BJ (cell line): ENCODE measurements around the gene BICD2. TPM values are rescaled to one million over a fixed set of nuclear protein-coding genes. Genes with fewer than 3 reads are reported as not detected.

Source experiments
- CTCF ChIA-PET: fragments of 350-600 bp; formaldehyde crosslinking; extraction: SDS; loops from one replicate; lab custom pipeline; 2021; ENCODE audit warnings: antibody characterized with exemption, inconsistent platforms; lab: Yijun Ruan, JAX
- POLR2A ChIA-PET: fragments of 300-600 bp; sonication (Branson Sonifier 250); formaldehyde crosslinking; extraction: SDS; loops from one replicate; lab custom pipeline; 2021; ENCODE audit warnings: antibody characterized with exemption; lab: Charles Lee
- DNase-seq: peaks from one replicate; pipeline ENCODE4 v3.0.0-alpha.2; 2011; ENCODE audit warnings: low read depth
- H3K27me3 ChIP-seq: 2 replicates; pipeline ENCODE4 v1.6.0; 2011; ENCODE audit warnings: low read length; ENCODE audit not compliant: control insufficient read depth, insufficient read depth
- H3K36me3 ChIP-seq: 2 replicates; pipeline ENCODE4 v1.5.1; 2011; ENCODE audit warnings: low read length; ENCODE audit not compliant: control insufficient read depth, insufficient read depth
- H3K4me3 ChIP-seq: 2 replicates; pipeline ENCODE4 v1.5.1; 2011; ENCODE audit warnings: low read depth, mild to moderate bottlenecking, control low read depth, low read length
- polyA plus RNA-seq: library from polyadenylated mRNA; depleted of rRNA; stranded (reverse); fragments of >200 nt; gene quantifications from 2 replicates; pipeline ENCODE4 v1.2.3, GENCODE V29; 2011
- TF ChIP-seq, protein P1 (sequence below): IDR thresholded peaks from 2 replicates; pipeline ENCODE4 v1.5.1; 2011; ENCODE audit warnings: low read depth, mild to moderate bottlenecking, control low read depth, inconsistent platforms, low read length, moderate library complexity; ENCODE audit not compliant: insufficient read depth

Gene BICD2
- polyA plus RNA-seq, 1 experiment, result 11.6 TPM

- TF ChIP-seq, protein P1, sequence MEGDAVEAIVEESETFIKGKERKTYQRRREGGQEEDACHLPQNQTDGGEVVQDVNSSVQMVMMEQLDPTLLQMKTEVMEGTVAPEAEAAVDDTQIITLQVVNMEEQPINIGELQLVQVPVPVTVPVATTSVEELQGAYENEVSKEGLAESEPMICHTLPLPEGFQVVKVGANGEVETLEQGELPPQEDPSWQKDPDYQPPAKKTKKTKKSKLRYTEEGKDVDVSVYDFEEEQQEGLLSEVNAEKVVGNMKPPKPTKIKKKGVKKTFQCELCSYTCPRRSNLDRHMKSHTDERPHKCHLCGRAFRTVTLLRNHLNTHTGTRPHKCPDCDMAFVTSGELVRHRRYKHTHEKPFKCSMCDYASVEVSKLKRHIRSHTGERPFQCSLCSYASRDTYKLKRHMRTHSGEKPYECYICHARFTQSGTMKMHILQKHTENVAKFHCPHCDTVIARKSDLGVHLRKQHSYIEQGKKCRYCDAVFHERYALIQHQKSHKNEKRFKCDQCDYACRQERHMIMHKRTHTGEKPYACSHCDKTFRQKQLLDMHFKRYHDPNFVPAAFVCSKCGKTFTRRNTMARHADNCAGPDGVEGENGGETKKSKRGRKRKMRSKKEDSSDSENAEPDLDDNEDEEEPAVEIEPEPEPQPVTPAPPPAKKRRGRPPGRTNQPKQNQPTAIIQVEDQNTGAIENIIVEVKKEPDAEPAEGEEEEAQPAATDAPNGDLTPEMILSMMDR, result no peak
- CTCF ChIA-PET, result interaction anchor here (1.3 to 6.1 kb wide), 2 partner anchors 14 to 34 kb away, joined by 3 to 34 read pairs; no protein-coding TSS in a partner anchor
- DNase-seq, result no peak
- Histone ChIP-seq H3K4me3 (no peak overlapping the region), H3K27me3 (no peaks in the 10 kb centered on the region), H3K36me3 (peaks cover 21% of the 10 kb centered on the region)
- POLR2A ChIA-PET, result no interaction called here
Measured at GRCh38 chr9:92730897-92731296, 33.7 kb downstream of the BICD2 start.

GRCh38 chr9:92729735-92730155, 34.9 kb downstream of the BICD2 start:
- TF ChIP-seq, protein P1, result no peak
- ChIA-PET CTCF (interaction anchor here (1.1 to 6.1 kb wide), 7 partner anchors 10 to 63 kb away, joined by 3 to 34 read pairs (median 6); partner anchors contain the start of gene BICD2), POLR2A (no interaction called here)

DNA sequence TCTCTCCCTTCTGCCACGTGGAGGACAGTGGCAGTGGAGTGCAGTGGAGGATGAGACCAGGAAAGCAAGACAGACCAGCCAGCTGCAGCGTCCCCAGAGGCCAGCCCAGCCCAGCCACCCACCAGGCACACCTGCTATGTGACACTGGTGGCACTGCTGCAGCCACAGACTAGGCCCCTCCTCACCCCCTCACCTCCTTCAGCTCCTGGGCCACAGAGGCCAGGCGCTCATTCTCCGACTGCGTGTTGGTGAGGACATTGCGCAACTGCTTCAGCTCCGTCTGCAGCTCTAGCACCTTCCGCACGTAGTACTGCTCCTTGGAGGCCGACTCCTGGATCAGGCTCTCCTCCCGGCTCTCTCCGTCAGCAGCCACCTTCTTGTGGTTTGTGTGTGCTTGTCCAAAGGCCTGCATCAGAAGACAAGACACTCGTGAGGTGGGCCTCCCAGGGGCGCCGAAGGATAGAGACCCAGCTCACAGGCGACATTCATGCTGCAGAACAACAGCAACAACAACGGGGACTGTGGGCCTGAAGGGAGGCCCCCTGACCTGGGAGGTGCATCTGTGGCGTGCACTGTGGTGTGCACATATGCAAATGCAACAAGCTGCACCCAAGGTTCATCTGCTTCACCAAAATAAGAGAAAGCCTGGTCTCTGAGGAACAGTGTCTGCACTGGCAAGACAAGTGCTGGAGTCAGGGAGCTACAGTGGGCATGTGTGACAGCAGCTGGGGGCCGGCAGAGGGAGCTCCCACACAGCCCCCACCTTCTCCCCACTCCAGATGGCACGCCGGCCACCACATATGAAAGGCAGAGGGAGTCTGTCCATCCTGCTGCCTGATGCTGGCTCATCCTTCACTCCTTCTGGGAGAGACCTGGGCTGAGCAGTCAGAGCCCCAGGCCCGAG, 35.5 kb downstream of the BICD2 start:
- H3K36me3 ChIP-seq, result peaks cover 25% of the 10 kb centered on the region
- H3K4me3 ChIP-seq, result no peak overlapping the region
- no peaks in the 10 kb centered on the region for H3K27me3 ChIP-seq
- TF ChIP-seq, protein P1, result peak; percentile 72
- ChIA-PET POLR2A (no interaction called here), CTCF (interaction anchor here (1.1 to 6.1 kb wide), 7 partner anchors 9 to 64 kb away, joined by 3 to 34 read pairs (median 6); partner anchors contain the start of gene BICD2)
- DNase-seq, result no peak

More at GRCh38 chr9:92729735-92730155, 34.9 kb downstream of the BICD2 start:
- DNase-seq, result no peak
- Histone ChIP-seq H3K4me3 (no peak overlapping the region), H3K27me3 (no peaks in the 10 kb centered on the region), H3K36me3 (peaks cover 25% of the 10 kb centered on the region)

DNA sequence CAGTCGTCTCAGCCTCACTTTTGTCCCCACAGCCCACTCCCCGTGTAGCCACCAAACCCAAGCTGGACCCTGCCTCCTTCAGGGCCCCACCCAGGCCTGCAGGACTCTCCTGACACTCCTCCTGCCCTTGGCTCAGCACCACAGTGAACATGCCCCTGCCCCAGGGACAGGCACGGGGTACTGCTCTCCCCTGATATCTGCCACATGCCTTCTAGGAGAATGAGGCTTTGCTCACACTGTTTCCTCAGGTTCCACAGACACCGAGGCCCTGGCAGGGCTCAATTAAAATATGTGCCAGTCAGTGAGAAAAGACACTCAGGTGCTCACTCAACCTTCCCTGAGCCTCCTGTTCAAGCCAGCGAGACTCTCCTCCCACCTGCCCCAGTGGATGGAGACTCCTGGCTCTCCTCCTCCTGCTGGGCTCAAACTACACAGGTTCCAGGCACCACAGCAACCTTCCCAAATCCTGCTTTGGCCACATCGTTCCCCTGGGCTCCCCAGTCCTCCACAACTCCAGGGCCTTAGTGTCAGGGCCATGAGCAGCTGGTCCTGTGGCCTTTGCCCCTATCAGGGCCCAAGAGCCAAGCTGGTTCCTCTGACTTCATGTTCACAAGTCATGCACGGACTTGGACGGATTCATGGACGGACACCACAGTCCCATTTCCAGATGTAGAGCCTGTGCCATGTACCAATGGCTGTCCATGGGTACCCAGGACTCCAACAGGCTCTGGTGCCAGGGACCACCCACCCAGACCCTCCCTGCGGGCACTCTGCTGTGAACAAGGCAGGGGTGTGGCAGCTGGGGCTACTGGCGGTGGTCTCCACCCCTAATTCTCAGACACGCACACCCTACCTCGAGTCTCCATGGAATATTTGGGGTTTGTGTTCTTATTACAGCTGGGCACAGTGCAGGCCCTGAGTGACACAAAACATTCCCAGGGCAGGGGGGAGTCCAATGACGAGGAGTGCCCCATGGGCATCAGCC, 36.6 kb downstream of the BICD2 start:
- TF ChIP-seq, protein P1, result no peak
- ChIA-PET CTCF (interaction anchor here (1.2 to 6.1 kb wide), 2 partner anchors 11 to 32 kb away, joined by 3 to 34 read pairs; no protein-coding TSS in a partner anchor), POLR2A (no interaction called here)
- H3K36me3 ChIP-seq, result peaks cover 25% of the 10 kb centered on the region
- no peaks in the 10 kb centered on the region for H3K27me3 ChIP-seq
- no peak for DNase-seq
- no peak overlapping the region for H3K4me3 ChIP-seq
